Activated T-helper 1 cell treated with anti-CD3 and anti-CD28 coated beads, Interleukin-2, amount 50 U/mL, for 16 hours (primary cell): Measurements from ENCODE around the gene ABTB2.
"Not testable (repeated sequence)": the region's sequence is repeated elsewhere in the genome, so short reads cannot be mapped to it uniquely, and the experiment has no call there.

ENCODE experiments used
- DNase-seq, 2 donors: peaks; one replicate each; pipeline ENCODE4 v3.0.0-alpha.2; 2020; ENCODE audit warnings: low read depth in 1 of 2, low spot score in 1 of 2

ABTB2 gene

DNA sequence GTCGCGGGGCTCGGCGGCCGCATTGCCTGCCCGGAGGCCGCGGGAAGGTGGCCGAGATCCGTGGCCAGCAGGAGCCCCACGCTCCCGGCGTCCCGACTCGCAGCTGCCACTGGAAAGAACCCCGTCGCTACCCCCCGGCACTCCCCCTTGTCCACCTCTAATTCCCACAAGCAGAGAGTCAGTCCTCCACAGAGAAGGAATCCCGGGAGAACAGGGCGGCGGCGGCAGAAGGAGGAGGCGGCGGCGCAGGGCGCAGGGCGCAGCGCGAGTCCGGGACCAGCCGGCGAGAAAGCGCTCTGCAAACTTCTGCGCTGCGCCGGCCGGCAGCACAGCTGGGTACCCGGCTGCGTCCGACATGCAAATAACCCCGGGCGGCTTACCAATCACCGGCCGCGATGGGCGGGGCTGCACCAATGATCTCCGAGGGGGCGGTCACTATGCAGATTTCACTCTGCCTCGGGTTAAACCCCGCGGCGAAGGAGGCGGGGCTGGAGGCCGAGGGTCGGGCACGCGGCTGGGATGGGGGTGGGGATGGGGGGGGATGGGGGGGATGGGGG, at the start of gene ABTB2:
Gene ABTB2 (minus strand): TSS at position 310 of the 557 bp plus-strand sequence.
- DNase-seq = peak; percentile 91 to 93

DNA sequence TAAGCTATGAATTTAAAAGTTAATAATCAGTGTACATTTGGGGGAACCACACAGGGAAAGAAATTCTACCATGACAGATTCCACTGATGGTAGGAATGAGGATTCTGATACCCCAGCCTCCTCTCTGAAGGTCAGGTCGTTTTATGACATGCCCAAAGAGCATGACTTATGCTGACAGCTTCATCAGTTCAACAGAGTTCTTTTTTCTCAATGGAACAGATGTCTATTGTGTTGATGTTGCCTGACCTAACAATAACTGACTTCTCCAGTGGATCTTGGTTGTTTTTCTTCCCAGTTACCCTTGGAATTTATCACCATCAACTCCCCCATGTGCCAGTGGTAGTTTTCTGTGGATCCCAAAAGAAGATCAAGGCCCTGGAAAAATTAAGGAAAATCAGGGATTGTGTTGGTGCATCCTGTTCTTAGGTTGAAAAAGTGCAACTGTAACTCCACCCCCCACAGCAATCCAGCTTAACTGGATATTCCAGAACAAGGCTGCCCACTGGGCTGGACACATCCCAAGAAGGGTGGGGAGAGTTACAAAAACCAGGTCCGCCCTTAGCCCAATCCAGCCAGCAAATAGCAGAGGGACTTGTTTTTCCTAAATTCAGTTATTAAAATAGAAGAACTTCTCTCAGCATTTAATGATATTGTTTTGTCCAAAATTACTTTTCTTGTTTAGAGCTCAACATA, 49.5 kb upstream of the ABTB2 start:
- DNase-seq = no peak

DNA sequence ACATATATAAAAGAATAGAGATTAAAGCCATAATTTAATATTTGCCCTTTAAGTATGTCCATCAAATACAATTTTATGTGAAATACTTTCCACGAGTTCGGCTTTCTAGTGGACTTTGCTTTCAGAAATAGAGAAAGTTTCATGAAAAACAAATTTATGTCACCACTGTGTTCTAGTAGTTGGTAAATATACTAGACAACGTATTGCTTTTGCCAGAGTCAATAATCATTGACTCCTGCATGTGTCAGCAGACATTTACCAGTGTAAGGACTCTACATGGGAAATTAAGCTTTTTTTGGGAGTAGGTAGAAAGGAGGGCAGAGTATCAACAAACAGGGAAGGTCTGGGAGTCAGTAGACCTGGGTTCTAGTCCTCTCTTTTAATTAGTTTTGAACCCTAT, 48.6 kb upstream of the ABTB2 start:
- DNase-seq = no peak

DNA sequence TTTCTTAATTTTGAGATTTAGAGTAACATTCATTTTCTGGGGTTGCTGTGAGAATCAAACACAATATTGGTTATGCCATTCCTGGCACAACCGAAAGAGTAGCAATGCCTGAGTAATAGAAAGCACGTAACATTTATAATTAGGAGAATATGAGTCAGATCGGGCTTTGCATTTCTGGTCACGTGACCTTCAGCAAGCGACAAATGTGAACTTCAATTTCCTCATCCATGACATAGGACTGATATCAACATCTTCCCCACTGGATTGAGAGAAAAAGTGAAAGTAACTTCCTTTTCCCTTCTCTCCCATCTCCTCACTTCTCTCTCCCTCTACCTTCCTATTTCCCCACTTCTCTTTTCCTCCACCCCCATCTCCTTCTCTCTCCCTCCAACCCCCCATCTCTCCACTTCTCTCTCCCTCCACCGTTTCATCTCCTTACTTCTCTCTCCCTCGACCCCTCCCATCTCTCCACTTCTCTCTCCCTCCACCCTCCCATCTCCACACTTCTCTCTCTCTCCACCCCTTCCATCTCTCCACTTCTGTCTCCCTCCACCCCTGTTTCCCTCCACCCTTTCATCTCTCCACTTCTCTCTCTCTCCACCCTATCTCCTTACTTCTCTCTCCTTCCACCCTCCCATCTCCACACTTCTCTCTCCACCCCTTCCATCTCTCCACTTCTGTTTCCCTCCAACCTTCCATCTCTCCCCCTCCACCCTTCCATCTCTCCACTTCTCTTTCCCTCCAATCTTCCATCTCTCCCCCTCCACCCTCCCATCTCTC, 47.5 kb upstream of the ABTB2 start:
- DNase-seq = no peak

DNA sequence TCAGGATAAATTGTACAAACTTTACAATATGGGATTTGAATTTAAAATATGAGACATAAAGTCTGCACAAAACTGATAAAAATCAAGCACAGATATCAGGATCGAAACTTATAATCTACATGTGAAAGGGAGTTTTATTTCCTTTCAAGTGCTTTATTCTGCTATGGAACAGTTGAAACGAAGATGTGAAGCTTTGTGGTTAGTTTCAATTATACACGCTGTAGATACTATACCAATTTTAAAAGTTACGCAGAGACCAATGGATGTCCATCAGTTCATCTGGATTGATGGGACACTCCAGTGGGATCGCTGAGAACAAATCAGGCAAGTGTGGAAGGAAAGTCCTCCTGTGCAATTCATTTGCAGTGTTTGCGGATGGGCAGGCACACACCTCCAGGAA, 46.5 kb upstream of the ABTB2 start:
- no peak for DNase-seq

DNA sequence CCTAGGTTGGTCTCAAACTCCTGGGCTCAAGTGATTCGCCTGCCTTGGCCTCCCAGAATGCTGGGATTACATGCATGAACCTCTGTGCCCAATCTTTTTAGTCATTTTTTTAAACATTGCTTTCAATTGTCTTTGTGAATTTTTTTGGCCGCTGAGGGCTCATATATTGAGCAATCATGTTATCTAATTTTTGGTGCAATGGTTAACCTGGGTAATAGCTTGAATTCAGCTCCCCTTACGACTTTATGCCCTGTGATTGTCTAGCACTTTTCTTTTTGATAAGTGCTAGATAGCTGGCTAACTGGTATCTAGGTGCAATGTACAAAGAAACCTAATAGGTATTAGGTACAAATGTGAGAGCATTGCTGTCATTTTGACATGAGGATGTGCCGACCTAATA, 45.6 kb upstream of the ABTB2 start:
- DNase-seq = no peak

DNA sequence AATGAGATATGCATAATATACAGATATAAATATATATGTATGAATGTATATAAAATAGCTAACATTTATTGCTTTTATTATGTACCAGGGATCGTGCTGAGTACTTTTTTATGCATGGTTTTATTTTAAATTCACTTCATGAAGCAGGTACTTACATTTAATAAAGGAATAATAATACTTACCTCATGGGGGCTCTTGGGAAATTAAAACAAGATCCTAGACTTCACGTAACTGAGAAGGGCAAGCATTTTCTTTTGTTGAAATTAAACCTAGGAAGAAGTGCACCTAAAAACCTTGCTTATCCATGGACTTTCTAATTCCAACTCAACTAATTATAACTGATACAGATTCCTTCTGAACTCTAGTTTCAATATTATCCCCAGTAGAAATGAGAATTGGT, 40.0 kb upstream of the ABTB2 start:
- no peak for DNase-seq

DNA sequence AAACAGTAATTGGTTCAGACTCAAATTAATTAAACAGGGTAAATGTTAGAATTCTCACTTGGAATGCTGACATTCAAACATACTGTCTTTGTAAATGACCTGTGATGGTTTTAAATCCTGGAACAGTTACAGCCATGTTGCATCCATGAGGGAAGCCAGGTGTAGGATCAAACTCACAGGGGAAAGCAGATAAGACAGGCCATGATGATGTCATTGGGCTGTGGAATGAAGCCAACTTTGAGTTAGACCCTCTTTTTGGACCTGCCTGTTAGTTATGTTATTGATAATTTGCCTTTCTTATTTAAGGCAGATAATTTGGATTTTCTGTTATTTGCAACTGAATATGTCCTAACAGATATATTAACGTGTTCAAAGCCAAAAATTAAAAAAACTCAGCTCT, 39.3 kb upstream of the ABTB2 start:
- no peak for DNase-seq

DNA sequence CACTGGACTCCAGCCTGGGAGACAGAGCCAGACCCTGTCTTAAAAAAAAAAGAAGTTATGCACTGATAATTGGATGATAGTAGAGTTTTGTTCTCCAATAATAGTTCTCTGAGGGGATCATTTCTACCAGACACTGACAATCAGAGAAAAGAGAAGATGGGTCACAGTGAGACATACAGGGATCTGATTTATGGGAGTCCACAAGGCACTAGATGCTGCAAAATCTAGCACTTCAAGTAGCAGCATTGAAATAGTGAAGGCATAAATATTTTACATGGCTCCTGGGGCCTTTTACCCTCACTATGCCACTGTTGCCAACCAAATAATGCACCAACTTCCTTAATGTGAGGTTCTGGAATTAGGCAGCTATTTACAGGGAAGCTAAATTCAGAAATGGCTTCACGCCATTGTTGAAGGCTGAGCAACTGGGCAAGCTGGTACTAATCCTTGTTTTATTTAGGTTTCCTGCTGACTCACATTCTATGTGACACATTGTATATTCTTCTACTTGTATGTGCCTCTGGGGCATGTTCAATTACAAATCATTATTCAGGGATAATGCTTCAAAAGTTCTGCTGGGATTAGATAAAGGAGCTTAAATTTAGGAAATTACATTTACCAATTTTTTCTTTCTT, 38.2 kb upstream of the ABTB2 start:
- no peak for DNase-seq

DNA sequence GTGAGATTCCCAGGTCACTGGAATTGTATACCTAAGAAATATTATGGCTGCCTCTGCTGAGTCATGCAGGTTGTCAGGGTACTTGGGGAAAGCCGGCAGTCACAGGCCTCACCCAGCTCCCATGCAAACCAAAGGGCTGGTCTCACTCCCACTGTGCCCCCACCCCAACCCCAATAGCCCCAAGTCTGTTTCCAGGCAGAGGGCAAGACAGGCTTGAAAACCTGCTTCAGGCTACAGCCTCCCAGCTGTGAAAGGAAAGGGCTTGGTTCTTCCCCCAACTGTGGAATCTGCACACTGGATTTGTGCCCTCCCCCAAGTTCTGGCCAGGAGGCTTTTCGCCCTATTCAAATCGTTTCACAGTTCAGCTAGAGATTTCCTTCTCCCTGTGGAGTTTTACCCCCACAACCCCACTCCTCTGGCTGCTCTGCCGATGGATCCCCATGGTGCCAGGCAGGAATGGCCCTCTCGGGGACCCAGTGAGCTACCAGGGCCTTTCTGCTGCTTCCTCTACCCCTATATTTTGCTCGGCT, 37.0 kb upstream of the ABTB2 start:
- DNase-seq = no peak

DNA sequence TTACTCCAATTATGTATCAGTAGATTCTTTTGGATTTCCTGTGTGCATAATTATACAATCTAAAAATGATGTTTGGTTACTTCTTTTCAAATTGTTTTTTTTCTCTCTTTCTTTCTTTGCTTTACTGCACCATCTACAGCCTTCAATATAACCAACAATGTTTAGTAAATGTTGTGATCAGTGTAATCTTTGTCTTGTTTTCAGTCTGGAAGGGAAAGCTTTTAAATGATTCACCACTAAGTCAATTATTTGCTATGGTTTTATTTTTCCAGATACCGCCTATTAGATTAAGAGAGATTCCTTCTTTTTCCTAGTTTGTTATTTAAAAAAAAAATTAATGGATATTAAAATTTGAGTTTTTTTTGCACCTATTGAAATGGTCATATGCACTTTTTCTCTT, 29.8 kb upstream of the ABTB2 start:
- no peak for DNase-seq

DNA sequence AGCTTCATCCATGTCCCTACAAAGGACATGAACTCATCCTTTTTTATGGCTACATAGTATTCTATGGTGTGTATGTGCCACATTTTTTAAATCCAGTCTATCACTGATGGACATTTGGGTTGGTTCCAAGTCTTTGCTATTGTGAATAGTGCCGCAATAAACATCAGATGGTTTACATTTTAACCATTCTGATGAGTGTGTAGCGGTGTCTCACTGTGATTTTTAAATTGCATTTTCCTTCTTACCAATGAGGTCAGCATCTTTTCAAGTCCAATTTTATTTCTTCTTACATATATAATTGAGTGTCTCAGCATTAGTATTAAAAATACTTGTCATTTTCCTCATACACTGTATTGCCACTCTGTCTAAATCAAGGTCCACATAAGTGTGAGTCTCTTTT, 28.5 kb upstream of the ABTB2 start:
- not testable (repeated sequence) for DNase-seq

DNA sequence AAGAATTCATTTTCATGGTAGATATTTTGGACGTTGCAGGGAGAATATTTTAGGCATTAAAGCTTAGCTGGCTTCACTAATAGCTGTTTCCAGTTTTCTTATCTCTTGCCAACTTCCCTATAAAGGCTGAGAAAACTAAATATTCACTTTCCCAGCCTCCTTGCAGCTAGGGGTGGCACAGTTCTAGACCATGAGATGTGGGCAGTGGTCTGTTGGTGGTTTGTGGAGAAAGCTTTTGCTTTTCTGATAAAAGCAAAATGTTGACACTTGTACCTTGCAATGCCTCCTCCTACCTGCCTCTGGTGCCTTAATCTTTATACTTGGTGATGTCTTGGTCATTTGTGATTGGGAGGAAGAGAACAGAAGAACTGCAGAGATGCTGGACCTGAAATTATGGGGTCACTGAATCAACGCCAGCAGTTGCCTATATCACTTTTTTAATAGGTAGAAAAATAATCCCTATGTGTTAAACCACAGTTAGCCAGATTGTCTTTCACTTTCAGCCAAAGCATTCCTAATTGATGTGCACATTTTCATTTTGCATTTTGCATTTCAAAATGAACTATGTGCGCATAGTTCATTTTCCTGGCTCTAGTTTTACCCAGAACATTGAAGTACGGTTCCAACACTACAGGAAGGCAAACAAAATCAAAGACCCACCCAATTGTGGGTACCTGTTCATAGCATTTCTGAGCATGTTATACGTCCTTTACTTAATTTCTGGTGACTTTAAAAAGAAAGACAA, 24.9 kb upstream of the ABTB2 start:
- no peak for DNase-seq

DNA sequence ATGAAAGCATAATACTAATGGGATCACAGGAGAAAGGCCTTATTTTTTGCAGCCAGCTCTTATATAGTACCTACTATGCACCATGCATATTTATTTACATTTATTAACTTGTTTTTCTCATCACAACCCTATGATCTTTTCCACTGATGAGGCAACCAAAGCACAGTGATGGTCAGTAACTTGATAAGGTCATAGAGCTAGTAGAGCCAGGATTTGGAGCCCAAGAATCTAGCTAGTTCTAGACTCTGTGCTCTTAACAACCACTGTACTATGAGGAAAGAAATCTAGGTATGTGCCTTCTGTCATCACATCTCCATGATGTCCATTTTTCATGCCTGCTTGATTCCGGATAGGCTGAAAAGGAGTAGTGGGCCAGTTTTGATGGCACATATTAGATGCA, 24.0 kb upstream of the ABTB2 start:
- no peak for DNase-seq

DNA sequence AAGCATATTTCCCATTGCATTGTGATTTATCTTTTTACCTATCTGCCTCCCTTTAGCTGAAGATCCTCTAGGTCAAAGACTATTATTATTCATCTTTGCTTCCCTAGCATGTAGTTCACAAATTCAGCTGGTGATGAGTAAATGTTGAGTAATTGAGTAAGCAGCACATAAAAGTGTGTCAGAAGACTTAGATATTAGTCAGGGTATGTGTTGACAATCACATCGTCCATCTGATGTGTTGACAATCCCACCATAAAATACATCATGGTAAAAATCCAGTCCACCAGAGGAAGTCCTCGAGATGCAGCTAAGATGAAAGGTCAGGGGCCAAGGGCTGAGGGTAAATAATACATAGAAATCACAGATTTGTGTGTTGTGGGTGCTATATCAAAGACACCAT, 22.9 kb upstream of the ABTB2 start:
- DNase-seq = no peak

DNA sequence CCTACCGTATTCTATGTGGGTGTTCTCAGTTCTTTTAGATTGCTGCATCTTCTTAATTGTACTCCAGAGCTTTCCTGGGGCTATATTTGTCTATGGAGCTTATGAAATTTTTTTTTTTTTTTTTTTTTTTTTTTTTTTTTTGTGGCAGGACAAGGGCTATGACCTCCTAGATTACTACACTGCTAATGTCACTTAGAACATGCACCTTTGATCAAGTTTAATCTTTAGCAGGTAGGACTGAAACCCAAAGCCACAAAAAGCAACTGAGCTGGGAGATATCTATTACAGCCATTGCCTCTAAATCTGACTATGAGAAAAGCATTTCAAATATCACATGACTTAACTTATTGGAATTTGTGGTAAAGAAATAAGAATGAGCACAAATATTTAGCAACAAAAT, 21.7 kb upstream of the ABTB2 start:
- no peak for DNase-seq

DNA sequence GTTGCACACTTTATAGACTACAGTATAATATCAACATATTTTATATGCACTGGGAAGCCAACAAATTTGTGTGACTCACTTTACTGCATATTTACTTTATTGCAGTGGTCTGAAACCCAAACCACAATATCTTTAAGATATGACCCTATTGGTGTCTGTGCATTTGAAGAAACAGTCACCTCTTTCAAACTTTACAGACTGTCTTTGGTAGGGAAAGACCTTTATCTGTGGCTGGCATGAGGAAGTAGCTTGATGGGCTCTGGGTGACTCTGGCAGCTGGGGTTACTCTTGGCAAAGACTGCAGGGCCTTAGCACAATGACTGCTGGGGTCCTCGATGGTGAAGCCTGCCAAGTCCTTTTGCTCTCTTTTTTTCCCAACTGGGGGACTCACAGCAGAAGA, 21.3 kb upstream of the ABTB2 start:
- no peak for DNase-seq

DNA sequence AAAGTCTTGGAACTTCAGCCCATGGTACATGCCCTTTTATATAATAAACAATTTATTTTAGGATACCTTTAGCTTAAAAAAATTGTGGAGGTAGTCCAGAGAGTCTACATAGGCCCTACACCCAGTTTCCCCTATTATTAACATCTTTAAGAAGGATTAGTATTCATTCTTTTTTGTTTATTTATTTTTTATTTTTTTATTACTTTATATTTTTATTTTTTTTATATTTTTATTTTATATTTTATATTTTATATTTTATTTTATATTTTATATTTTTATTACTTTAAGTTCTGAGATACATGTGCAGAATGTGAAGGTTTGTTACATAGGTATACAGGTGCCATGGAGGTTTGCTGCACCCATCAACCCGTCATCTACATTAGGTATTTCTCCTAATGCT, 15.9 kb upstream of the ABTB2 start:
- DNase-seq = no peak

DNA sequence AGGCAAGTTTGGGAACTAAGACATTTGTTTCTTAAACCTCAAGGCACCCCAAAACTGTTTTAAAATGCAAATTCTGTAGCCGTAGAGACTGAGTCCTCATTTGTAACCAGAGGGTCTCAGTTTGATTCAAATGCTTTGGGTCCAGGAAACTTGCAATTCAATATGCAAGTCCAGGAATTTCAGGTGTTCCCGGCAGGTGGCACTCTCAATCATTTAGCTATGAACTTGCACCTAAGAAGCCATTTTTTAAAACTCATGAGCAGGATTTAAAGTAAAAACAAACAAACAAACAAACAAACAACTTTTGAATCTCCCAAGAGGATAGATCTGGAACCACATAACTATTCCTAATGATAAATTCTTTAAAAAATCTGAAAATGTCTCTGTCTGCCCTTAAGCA, 8.7 kb upstream of the ABTB2 start:
- no peak for DNase-seq

DNA sequence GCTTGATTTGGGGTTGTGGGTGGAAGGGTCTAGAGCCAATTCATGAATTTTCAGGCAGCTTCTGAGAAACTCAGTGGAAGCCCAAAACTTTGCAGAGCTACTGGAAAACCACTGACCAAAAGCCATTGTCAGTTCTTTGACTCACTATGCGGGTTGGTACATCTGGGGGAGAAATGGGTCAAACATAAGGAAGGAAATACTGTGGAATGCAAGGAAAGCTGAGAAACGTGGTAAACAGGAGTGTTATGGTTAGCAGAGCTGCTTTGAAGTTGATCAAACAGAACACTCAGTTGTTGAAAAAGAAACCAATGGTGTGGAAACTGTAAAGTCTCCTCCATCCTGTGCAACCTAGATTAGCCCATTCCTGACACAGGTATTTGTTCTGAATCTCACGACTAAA, 6.3 kb upstream of the ABTB2 start:
- DNase-seq = no peak
